GF-D8 (cell line): ENCODE results near the gene CASP9.
"Not testable (repeated sequence)": the region's sequence is repeated elsewhere in the genome, so short reads cannot be mapped to it uniquely, and the experiment has no call there.

Experiments
- DNase-seq: peaks from one replicate; lab custom pipeline; 2025; lab: John Stamatoyannopoulos, UW

Gene CASP9

GRCh38 chr1:15500184-15501178 is 23.5 kb downstream of the CASP9 start:
- DNase-seq, result no peak

DNA sequence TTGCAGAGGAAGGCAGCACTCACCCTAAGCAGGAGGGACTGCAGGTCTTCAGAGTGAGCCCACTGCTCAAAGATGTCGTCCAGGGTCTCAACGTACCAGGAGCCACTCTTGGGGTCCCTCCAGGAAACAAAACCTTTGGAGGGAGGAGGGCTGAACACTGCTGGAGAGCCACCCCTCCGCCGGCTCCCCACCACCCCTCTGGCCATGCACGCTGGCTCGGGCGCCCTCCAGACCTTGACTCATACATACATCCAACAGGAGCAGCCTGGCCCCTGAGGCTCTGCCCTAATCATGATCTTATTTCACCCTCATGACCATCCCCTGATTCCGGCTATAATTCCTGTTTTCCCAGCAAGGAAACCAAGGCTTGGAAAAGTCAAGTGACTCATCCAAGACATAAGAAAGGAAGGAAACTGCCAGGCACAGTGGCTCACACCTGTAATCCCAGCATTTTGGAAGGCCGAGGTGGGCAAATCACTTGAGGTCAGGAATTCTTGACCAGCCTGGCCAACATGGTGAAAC is 30.1 kb downstream of the CASP9 start:
- DNase-seq, result no peak

DNA sequence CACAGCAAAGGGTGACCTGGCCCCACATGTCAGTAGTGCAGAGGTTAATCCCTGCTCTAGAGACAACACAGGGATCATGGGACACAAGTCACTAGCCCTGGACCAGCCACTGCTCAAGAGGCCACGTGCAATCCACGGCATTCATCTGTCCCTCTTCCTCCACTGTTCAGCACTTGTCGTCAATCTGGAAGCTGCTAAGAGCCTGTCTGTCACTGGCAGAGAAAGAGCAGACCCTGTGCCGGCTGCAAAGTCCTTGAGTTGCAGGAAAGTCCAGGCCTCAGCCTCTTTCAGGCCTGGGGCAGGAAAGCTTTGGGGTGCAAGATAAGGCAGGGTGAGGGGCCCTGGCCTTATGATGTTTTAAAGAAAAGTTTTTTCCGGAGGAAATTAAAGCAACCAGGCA is 31.4 kb downstream of the CASP9 start:
- no peak for DNase-seq

GRCh38 chr1:15491010-15491409 is 33.0 kb downstream of the CASP9 start:
- DNase-seq, result not testable (repeated sequence)

DNA sequence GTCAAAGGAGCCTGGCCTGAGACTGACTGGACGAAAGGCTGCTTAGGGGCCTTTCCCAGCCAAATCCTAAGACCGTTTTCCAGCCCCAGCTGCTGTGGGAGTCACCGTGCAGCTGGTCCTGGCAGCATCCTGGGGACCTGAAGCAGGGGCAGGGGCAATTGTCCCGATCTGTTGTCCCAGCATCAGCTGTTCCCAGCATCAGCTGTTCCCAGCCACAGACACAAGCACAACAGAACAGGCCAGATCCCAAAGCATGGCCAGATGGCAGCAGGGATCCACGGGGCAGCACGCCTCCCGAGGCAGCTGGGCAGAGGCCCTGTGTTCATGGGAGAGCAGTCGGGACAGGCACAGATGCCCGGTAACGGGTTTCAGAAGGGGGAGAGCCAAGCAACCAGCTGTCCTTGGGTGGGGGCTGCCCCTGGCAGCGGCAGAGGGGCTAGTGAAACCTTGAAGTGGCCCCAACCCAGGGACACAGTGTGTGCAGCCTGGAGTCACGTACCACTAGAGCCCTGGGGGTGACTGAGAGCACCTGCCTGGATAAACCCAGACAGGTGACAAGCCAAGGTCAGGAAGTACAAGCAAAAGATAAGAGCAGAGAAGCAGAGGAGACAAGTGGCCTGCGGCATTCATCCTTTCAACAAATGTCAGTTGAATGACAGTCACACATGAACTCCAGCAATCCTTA is 34.8 kb downstream of the CASP9 start:
- no peak for DNase-seq

DNA sequence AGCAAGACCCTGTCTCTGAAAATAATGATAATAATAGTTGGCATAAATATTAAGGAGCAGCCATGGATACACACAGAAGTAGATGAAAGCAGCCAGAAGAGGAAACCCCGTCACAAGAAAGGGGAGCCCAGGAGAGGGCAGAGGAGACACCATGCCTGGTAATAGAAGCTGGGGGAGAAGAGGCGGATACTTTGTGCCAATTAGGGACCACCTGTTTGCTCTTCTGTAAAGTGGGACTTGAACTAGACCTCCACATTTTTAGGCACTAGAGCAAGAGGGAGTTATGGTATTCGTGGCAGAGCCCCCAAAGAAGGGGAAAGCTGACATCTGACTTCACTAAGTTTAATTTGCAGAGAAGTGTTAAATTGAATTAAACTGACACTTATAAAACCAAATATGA is 35.6 kb downstream of the CASP9 start:
- no peak for DNase-seq

DNA sequence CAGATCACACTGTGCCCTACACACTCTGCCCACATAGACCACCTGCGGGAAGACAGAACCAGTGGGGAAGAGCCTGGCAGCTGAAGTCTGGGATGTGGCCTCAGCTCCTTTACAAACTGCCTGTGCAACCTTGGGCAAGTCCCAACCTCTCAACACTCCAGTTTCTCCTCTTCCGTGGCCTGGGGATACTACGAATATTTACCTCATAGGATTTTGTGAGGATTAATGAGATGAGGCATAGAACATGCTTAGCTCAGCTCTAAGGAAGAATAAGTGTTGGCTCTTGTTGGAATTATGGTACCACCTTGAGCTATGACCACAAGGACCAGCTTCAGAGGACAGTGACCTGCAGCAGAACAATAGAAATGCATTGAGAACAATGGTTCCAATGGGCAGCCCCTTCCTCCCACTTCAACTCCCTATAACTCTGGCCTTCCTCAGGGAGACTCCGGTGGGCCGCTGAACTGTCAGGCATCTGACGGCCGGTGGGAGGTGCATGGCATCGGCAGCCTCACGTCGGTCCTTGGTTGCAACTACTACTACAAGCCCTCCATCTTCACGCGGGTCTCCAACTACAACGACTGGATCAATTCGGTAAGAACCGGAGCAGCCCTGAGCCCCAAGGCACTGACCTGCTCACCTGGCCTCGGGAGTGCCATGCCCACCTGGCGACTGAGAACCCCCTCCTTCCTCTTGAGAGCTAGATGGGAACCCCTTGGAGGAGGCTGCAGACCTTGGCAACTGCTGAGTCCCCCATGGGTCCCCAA is 37.0 kb downstream of the CASP9 start:
- not testable (repeated sequence) for DNase-seq

- no peak for DNase-seq
These were observed 38.4 kb downstream of the CASP9 start for GRCh38 chr1:15485636-15486035.

GRCh38 chr1:15484443-15484842 is 39.6 kb downstream of the CASP9 start:
- DNase-seq, result not testable (repeated sequence)

- no peak for DNase-seq
These were observed 40.0 kb downstream of the CASP9 start for GRCh38 chr1:15483971-15484370.

DNA sequence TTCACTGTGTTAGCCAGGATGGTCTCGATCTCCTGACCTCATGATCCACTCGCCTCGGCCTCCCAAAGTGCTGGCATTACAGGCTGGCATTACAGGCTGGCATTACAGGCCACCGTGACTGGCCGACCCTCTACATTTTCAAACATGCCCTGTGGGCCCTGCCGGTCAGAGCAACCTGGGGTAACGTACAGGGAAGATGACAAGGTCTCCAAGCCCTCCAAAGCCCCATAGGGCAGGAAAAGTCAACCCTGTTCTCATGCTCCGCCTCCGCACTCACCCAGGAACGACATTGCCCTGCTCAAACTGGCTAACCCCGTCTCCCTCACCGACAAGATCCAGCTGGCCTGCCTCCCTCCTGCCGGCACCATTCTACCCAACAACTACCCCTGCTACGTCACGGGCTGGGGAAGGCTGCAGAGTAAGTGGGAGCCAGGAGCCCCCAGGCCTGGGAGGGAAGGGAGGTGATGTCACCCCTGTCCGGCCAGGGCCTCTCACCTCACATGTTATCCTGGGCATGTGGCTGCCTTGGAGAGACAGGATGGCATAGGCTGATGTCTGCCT is 41.0 kb downstream of the CASP9 start:
- not testable (repeated sequence) for DNase-seq

DNA sequence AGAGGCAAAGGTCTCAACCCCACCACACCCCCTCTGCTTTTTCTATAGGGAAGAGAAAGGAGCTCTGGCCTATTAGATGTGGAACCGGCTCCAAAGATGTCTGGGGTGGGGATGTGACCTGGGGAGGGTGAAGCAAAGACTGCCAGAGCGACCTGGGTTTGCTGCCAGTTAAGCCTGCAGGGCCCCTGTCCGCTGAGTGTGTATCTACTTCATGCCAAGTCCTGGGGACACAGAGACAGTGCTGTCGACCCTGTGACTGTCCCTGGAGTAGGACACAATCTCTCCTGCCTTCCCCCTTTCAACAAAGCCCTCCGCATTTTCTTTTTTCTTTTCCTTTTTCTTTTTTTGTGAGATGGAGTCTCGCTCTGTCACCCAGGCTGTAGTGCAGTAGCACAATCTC is 41.6 kb downstream of the CASP9 start:
- not testable (repeated sequence) for DNase-seq

DNA sequence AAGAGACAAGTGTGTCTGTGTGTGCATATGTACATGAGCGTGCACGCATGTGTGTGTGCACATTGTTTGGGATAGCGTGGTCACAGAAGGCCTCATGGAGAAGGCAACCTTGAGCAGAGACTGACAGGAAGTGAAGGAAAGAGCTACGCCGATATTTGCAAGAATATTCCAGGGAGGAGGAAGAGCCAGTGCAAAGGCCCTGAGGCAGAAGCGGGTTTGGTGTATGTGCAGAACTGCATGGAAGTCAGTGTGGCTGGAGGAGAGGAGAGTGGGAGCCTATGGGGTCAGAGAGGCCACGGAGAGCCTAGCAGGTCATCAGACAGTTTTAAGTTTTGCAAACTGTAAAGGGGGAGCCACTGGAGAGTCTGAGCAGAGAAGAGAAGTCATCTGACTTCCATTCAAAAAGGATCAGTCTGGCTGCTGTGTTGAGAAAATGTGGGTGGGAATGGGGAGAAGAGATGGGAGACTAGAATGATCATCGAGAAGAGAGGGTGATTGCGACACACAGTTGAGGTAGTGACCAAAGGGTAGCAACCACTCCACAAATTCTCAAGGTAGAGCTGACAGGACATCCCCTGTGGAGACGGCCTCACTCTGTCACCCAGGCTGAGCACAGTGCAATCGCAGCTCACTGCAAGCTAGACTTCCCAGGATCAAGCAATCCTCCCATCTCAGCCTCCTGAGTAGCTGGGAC is 44.2 kb downstream of the CASP9 start:
- DNase-seq, result no peak

GRCh38 chr1:15477646-15478212 is 46.3 kb downstream of the CASP9 start:
- no peak for DNase-seq

DNA sequence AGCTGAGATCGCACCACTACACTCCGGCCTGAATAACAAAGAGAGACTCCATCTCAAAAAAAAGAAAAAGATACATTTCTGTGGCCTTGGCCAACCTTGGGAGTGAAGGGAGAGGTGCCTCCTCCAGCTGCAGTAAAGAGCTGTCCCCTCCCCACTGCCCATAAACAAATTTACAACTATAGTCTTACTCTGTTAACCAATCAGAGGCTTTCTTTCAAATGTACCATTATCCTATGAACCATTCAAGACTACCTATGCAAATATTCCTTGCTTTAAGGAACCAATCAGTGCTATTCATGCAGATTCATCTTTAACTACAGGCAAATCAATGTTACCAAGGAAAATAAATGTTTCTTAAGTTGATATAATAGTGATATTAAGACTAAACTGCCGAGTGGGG is 47.1 kb downstream of the CASP9 start:
- no peak for DNase-seq

- DNase-seq, result no peak
These were observed 48.2 kb downstream of the CASP9 start, which contains the start of gene CELA2B for GRCh38 chr1:15475752-15476314. CELA2B (plus strand) TSS chr1:15476104; CDS start chr1:15476126, 22 bp downstream.

GRCh38 chr1:15472587-15472986 is 51.4 kb downstream of the CASP9 start:
- DNase-seq, result no peak

- not testable (repeated sequence) for DNase-seq
These were observed 52.3 kb downstream of the CASP9 start for GRCh38 chr1:15471723-15472122.

DNA sequence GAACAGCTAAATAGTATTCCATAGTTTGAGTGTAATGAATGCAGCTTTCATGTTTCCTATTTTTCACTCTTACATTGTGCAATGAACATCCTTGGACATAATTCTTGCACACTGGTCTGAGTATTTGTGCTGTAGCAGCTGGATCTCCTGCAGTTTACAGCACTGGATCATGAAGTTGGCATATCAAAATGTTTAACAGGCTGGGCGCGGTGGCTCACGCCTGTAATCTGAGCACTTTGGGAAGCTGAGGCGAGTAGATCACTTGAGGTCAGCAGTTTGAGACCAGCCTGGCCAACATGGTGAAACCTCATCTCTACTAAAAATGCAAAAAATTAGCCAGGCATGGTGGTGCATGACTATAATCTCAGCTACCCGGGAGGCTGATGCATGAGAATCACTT is 52.9 kb downstream of the CASP9 start:
- not testable (repeated sequence) for DNase-seq

DNA sequence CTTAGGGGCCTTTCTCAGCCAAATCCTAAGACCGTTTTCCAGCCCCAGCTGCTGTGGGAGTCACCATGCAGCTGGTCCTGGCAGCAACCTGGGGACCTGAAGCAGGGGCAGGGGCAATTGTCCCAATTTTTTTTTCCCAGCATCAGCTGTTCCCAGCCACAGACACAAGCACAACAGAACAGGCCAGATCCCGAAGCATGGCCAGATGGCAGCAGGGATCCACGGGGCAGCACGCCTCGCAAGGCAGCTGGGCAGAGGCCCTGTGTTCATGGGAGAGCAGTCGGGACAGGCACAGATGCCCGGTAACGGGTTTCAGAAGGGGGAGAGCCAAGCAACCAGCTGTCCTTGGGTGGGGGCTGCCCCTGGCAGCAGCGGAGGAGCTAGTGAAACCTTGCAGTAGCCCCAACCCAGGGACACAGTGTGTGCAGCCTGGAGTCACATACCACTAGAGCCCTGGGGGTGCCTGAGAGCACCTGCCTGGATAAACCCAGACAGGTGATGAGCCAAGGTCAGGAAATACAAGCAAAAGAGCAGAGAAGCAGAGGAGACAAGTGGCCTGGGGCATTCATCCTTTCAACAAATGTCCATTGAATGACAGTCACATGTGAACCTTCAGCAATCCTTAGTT is 54.1 kb downstream of the CASP9 start:
- not testable (repeated sequence) for DNase-seq
